ENCODE measurements around the gene CMBL. TPM values are rescaled to one million over a fixed set of nuclear protein-coding genes. Genes with fewer than 3 reads are reported as not detected.

CMBL gene
- total and polyA plus RNA-seq, 2 donors (not counting 1 experiment from before 2014, with no cell fraction given), result not detected

GRCh38 chr5:10288592-10289219, 19.0 kb downstream of the CMBL start:
- Mint-ChIP-seq H3K4me3 (no peak overlapping the region), H3K4me1 (peaks cover 11% of the 10 kb centered on the region), H3K9me3 (ENCODE audit: insufficient read depth) (no peaks in the 10 kb centered on the region), H3K27me3 (peaks cover 23% of the 10 kb centered on the region), H3K27ac (no peak overlapping the region)
- ATAC-seq (ENCODE audit: low read depth), result no peak
- Histone ChIP-seq H3K4me2 (replicated peaks; ENCODE audit: low read depth, low read length, poor library complexity, severe bottlenecking) (peak overlapping the region; percentile 20), H3K36me3 (replicated peaks in 1 of 2; ENCODE audit: control extremely low read depth in 1 of 2, control insufficient read depth in 1 of 2, extremely low read depth in 1 of 2, insufficient read depth in 2 of 2, low read length in 1 of 2) (no peaks in the 10 kb centered on the region), H3K79me2 (ENCODE audit: control insufficient read depth, insufficient read depth, low read length) (no peaks in the 10 kb centered on the region), H3K27ac (ENCODE audit: low read length in 2 of 2) (no peak overlapping the region), H3K4me3 (ENCODE audit: control extremely low read depth in 1 of 5, extremely low read depth in 1 of 5, insufficient read depth in 1 of 5, low read depth in 2 of 5, low read length in 4 of 5) (no peak overlapping the region), H3K9me3 (ENCODE audit: control extremely low read depth in 1 of 3, control insufficient read depth in 2 of 3, insufficient read depth in 1 of 3, low read length in 2 of 3) (no peaks in the 10 kb centered on the region), H3K27me3 (replicated peaks in 1 of 4; ENCODE audit: control extremely low read depth in 1 of 4, control insufficient read depth in 3 of 4, insufficient read depth in 4 of 4, low read length in 3 of 4) (peaks cover 0 to 6% (median 0%) of the 10 kb centered on the region in 4 experiments), H4K20me1 (ENCODE audit: control insufficient read depth, insufficient read depth, low read length, poor library complexity, severe bottlenecking) (no peaks in the 10 kb centered on the region), H3K9ac (ENCODE audit: low read length) (no peak overlapping the region), H2AFZ (ENCODE audit: insufficient read depth, low read depth, low read length, poor library complexity, severe bottlenecking) (no peak overlapping the region), H3K4me1 (ENCODE audit: control insufficient read depth in 2 of 2, insufficient read depth in 2 of 2, low read length in 2 of 2) (peaks cover 4 to 15% of the 10 kb centered on the region in 2 donors)
- ChIA-PET CTCF (interaction anchor here (1.1 kb wide), 1 partner anchor 135 kb away, joined by 3 read pairs; no protein-coding TSS in a partner anchor), POLR2A (no interaction called here)
- WGBS (ENCODE audit: insufficient coverage), result 10% methylated on average over 13 of the region's 13 CpGs
- peak; percentile 35 for DNase-seq
- TF ChIP-seq, protein P1, sequence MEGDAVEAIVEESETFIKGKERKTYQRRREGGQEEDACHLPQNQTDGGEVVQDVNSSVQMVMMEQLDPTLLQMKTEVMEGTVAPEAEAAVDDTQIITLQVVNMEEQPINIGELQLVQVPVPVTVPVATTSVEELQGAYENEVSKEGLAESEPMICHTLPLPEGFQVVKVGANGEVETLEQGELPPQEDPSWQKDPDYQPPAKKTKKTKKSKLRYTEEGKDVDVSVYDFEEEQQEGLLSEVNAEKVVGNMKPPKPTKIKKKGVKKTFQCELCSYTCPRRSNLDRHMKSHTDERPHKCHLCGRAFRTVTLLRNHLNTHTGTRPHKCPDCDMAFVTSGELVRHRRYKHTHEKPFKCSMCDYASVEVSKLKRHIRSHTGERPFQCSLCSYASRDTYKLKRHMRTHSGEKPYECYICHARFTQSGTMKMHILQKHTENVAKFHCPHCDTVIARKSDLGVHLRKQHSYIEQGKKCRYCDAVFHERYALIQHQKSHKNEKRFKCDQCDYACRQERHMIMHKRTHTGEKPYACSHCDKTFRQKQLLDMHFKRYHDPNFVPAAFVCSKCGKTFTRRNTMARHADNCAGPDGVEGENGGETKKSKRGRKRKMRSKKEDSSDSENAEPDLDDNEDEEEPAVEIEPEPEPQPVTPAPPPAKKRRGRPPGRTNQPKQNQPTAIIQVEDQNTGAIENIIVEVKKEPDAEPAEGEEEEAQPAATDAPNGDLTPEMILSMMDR (IDR thresholded peaks at IDR 0.05), result no peak
- intact Hi-C loops (cut with micrococcal nuclease), result no loop called here

DNA sequence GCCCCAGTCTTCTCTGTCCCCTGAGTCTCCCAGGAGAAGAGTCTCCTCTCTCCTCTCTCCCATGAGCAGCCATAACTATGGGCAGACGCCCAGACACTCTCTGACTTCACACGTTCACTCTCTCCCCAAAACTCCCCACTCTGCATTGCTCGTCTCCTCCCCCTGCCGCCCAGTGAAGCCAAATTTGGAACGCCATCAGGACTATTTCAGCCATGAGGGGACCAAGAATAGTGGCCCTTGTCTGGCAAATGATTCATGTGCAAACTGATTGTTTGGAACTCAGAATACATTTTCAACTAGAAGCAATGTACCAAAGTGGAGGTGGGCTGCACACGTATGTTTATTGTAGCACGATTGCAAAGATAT, 20.9 kb downstream of the CMBL start:
- ChIA-PET CTCF (interaction anchor here (1.2 to 2.0 kb wide), 3 partner anchors 38 to 341 kb away, joined by 5 to 6 read pairs (median 6); no protein-coding TSS in a partner anchor), POLR2A (no interaction called here)
- DNase-seq (no peak), ATAC-seq (ENCODE audit: low read depth) (no peak)
- H3K27ac ChIP-seq (ENCODE audit: low read length in 2 of 2), result no peak overlapping the region
- Mint-ChIP-seq H3K4me3 (no peak overlapping the region), H3K27me3 (peaks cover 18% of the 10 kb centered on the region), H3K4me1 (peaks cover 12% of the 10 kb centered on the region), H3K27ac (no peak overlapping the region), H3K9me3 (ENCODE audit: insufficient read depth) (no peaks in the 10 kb centered on the region)
- no peak overlapping the region for H2AFZ ChIP-seq (ENCODE audit: insufficient read depth, low read depth, low read length, poor library complexity, severe bottlenecking)
- no peak for TF ChIP-seq EZH2 (IDR thresholded peaks at IDR 0.05; ENCODE audit: borderline replicate concordance, insufficient read depth, low read depth, low read length, poor library complexity, severe bottlenecking)
- TF ChIP-seq, protein P1 (IDR thresholded peaks at IDR 0.05), result no peak
- H3K4me1 ChIP-seq (ENCODE audit: control insufficient read depth in 2 of 2, insufficient read depth in 2 of 2, low read length in 2 of 2), result peaks cover 4 to 15% of the 10 kb centered on the region in 2 donors
- no peaks in the 10 kb centered on the region for H3K36me3 ChIP-seq (replicated peaks in 1 of 2; ENCODE audit: control extremely low read depth in 1 of 2, control insufficient read depth in 1 of 2, extremely low read depth in 1 of 2, insufficient read depth in 2 of 2, low read length in 1 of 2)
- no peaks in the 10 kb centered on the region for H4K20me1 ChIP-seq (ENCODE audit: control insufficient read depth, insufficient read depth, low read length, poor library complexity, severe bottlenecking)
- intact Hi-C loops (cut with micrococcal nuclease), result no loop called here
- H3K9me3 ChIP-seq (ENCODE audit: control extremely low read depth in 1 of 3, control insufficient read depth in 2 of 3, insufficient read depth in 1 of 3, low read length in 2 of 3), result no peaks in the 10 kb centered on the region
- no peak overlapping the region for H3K4me3 ChIP-seq (ENCODE audit: control extremely low read depth in 1 of 5, extremely low read depth in 1 of 5, insufficient read depth in 1 of 5, low read depth in 2 of 5, low read length in 4 of 5)
- H3K4me2 ChIP-seq (replicated peaks; ENCODE audit: low read depth, low read length, poor library complexity, severe bottlenecking), result no peak overlapping the region
- H3K9ac ChIP-seq (ENCODE audit: low read length), result no peak overlapping the region
- peaks cover 0 to 6% (median 0%) of the 10 kb centered on the region in 4 experiments for H3K27me3 ChIP-seq (replicated peaks in 1 of 4; ENCODE audit: control extremely low read depth in 1 of 4, control insufficient read depth in 3 of 4, insufficient read depth in 4 of 4, low read length in 3 of 4)
- 95% methylated on average over 5 of the region's 7 CpGs for WGBS (ENCODE audit: insufficient coverage)
- H3K79me2 ChIP-seq (ENCODE audit: control insufficient read depth, insufficient read depth, low read length), result no peaks in the 10 kb centered on the region

Measured in B cell (primary cell).